Neural cell (in vitro differentiated cells): ENCODE data around the gene PADI2. TPM values are rescaled to one million over a fixed set of nuclear protein-coding genes. Genes with fewer than 3 reads are reported as not detected.

Experiments used
- H2AFZ ChIP-seq: fragments of 200-600, 300-800 bp; sonication (generic), shearing (Covaris generic); 2 replicates; pipeline ENCODE4 v1.6.0; 2014; ENCODE audit warnings: low read depth, mild to moderate bottlenecking, antibody characterized with exemption, low read length, moderate library complexity
- H3F3A ChIP-seq: fragments of 200-600 bp; shearing (Covaris generic); 2 replicates; pipeline ENCODE4 v1.6.1; 2016; ENCODE audit warnings: mild to moderate bottlenecking, moderate library complexity, mixed read lengths, antibody characterized with exemption, low read length; ENCODE audit not compliant: insufficient read depth, poor library complexity, severe bottlenecking
- H3K27ac ChIP-seq: fragments of 200-600, 300-800 bp; sonication (generic), shearing (Covaris generic); 2 replicates; pipeline ENCODE4 v1.5.1; 2014; ENCODE audit warnings: mild to moderate bottlenecking, low read length, moderate library complexity
- H3K27me3 ChIP-seq: fragments of 300-800, 200-600 bp; sonication (generic), shearing (Covaris generic); 2 replicates; pipeline ENCODE4 v1.6.0; 2014; ENCODE audit warnings: mild to moderate bottlenecking, low read depth, low read length, moderate library complexity; ENCODE audit not compliant: insufficient read depth
- H3K36me3 ChIP-seq: fragments of 300-800, 200-600 bp; sonication (generic), shearing (Covaris generic); 2 replicates; pipeline ENCODE4 v1.5.1; 2014; ENCODE audit warnings: mild to moderate bottlenecking, antibody characterized with exemption, low read length, moderate library complexity; ENCODE audit not compliant: insufficient read depth
- H3K4me2 ChIP-seq: fragments of 300-800, 200-600 bp; sonication (generic), shearing (Covaris generic); 2 replicates; pipeline ENCODE4 v1.6.0; 2014; ENCODE audit warnings: mild to moderate bottlenecking, low read length
- H3K4me3 ChIP-seq: fragments of 300-800, 200-600 bp; sonication (generic), shearing (Covaris generic); 2 replicates; pipeline ENCODE4 v1.5.1; 2014; ENCODE audit warnings: mild to moderate bottlenecking, low read length, moderate library complexity
- H3K79me2 ChIP-seq: fragments of 200-600 bp; shearing (Covaris generic); replicated peaks from 2 replicates; pipeline ENCODE4 v1.6.0; 2014; ENCODE audit warnings: mild to moderate bottlenecking, low read length, moderate library complexity; ENCODE audit not compliant: insufficient read depth
- H3K9ac ChIP-seq: fragments of 300-800, 200-600 bp; sonication (generic), shearing (Covaris generic); 2 replicates; pipeline ENCODE4 v1.6.1; 2016; ENCODE audit warnings: mild to moderate bottlenecking, low read length, mixed read lengths
- H3K9me2 ChIP-seq: fragments of 200-600 bp; shearing (Covaris generic); 2 replicates; pipeline ENCODE4 v1.6.1; 2016; ENCODE audit warnings: mild to moderate bottlenecking, low read length, mixed read lengths; ENCODE audit not compliant: insufficient read depth
- H3K9me3 ChIP-seq: fragments of 200-600, 300-800 bp; sonication (generic), shearing (Covaris generic); 2 replicates; pipeline ENCODE4 v1.6.1; 2016; ENCODE audit warnings: mild to moderate bottlenecking, mixed run types, low read length, moderate library complexity, mixed read lengths
- H4K20me1 ChIP-seq: fragments of 200-600 bp; shearing (Covaris generic); 2 replicates; pipeline ENCODE4 v1.6.1; 2016; ENCODE audit warnings: mild to moderate bottlenecking, mixed run types; ENCODE audit not compliant: insufficient read depth
- EP300 ChIP-seq: fragments of 450-650 bp; conservative IDR thresholded peaks from 2 replicates; pipeline ENCODE4 v1.6.1; 2014; ENCODE audit warnings: antibody characterized with exemption, mild to moderate bottlenecking, moderate library complexity; ENCODE audit not compliant: poor library complexity, severe bottlenecking
- EZH2 ChIP-seq: fragments of 200-600, 300-800 bp; shearing (Covaris generic), sonication (generic); IDR thresholded peaks from 2 replicates; pipeline ENCODE4 v1.6.1; 2014; ENCODE audit warnings: antibody characterized with exemption, low read length, borderline replicate concordance, mild to moderate bottlenecking; ENCODE audit not compliant: insufficient read depth, poor library complexity, severe bottlenecking
- MXI1 ChIP-seq: fragments of 450-650 bp; conservative IDR thresholded peaks from 2 replicates; pipeline ENCODE4 v1.6.1; 2014; ENCODE audit warnings: antibody characterized with exemption, mild to moderate bottlenecking; ENCODE audit not compliant: poor library complexity, severe bottlenecking
- POLR2AphosphoS5 ChIP-seq: IDR thresholded peaks from 2 replicates; pipeline ENCODE4 v1.6.1; 2012
- RAD21 ChIP-seq: fragments of 450-650 bp; conservative IDR thresholded peaks from 2 replicates; pipeline ENCODE4 v1.6.1; 2014; ENCODE audit warnings: antibody characterized with exemption, mild to moderate bottlenecking, moderate library complexity
- REST ChIP-seq: IDR thresholded peaks from 2 replicates; pipeline ENCODE4 v1.6.1; 2012; ENCODE audit warnings: borderline replicate concordance
- SMC3 ChIP-seq: fragments of 450-650 bp; conservative IDR thresholded peaks from 2 replicates; pipeline ENCODE4 v1.6.1; 2014; ENCODE audit warnings: antibody characterized with exemption, mild to moderate bottlenecking, moderate library complexity; ENCODE audit not compliant: poor library complexity
- TAF1 ChIP-seq: IDR thresholded peaks from 2 replicates; pipeline ENCODE4 v1.6.1; 2012; ENCODE audit warnings: low read depth
- polyA plus RNA-seq: library from polyadenylated mRNA; depleted of rRNA; stranded (reverse); fragments of >200 nt; gene quantifications from 2 replicates; pipeline ENCODE4 v1.2.3, GENCODE V29; 2014
- TF ChIP-seq, protein P1 (sequence below): fragments of 450-650 bp; IDR thresholded peaks from 2 replicates; pipeline ENCODE4 v1.5.1; 2014; ENCODE audit warnings: antibody characterized with exemption, mild to moderate bottlenecking, moderate library complexity; ENCODE audit not compliant: poor library complexity, severe bottlenecking

Gene PADI2
- polyA plus RNA-seq, 1 donor from 2014 or later = 1.6 TPM

GRCh38 chr1:17067465-17068240 is 51.6 kb downstream of the PADI2 start:
- Histone ChIP-seq H2AFZ (no peak overlapping the region), H3F3A (no peaks in the 10 kb centered on the region), H3K4me2 (no peak overlapping the region), H3K9me2 (no peaks in the 10 kb centered on the region), H3K27ac (no peak overlapping the region), H3K9me3 (no peaks in the 10 kb centered on the region), H3K27me3 (no peaks in the 10 kb centered on the region), H3K4me3 (no peak overlapping the region), H3K79me2 (no peaks in the 10 kb centered on the region), H4K20me1 (no peaks in the 10 kb centered on the region), H3K9ac (no peak overlapping the region), H3K36me3 (no peaks in the 10 kb centered on the region)
- TF ChIP-seq, protein P1, sequence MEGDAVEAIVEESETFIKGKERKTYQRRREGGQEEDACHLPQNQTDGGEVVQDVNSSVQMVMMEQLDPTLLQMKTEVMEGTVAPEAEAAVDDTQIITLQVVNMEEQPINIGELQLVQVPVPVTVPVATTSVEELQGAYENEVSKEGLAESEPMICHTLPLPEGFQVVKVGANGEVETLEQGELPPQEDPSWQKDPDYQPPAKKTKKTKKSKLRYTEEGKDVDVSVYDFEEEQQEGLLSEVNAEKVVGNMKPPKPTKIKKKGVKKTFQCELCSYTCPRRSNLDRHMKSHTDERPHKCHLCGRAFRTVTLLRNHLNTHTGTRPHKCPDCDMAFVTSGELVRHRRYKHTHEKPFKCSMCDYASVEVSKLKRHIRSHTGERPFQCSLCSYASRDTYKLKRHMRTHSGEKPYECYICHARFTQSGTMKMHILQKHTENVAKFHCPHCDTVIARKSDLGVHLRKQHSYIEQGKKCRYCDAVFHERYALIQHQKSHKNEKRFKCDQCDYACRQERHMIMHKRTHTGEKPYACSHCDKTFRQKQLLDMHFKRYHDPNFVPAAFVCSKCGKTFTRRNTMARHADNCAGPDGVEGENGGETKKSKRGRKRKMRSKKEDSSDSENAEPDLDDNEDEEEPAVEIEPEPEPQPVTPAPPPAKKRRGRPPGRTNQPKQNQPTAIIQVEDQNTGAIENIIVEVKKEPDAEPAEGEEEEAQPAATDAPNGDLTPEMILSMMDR = no peak
- TF ChIP-seq RAD21 (no peak), SMC3 (no peak), TAF1 (no peak), POLR2AphosphoS5 (no peak), EP300 (no peak), EZH2 (no peak), MXI1 (no peak), REST (no peak)

GRCh38 chr1:17067069-17067426 is 52.2 kb downstream of the PADI2 start:
- Histone ChIP-seq H3K27me3 (no peaks in the 10 kb centered on the region), H2AFZ (no peak overlapping the region), H3K4me3 (no peak overlapping the region), H3K9ac (no peak overlapping the region), H3K27ac (no peak overlapping the region), H3K79me2 (no peaks in the 10 kb centered on the region), H3K36me3 (no peaks in the 10 kb centered on the region), H3K4me2 (no peak overlapping the region), H3K9me2 (no peaks in the 10 kb centered on the region), H3F3A (no peaks in the 10 kb centered on the region), H3K9me3 (no peaks in the 10 kb centered on the region), H4K20me1 (no peaks in the 10 kb centered on the region)
- TF ChIP-seq TAF1 = no peak
- TF ChIP-seq REST = no peak
- TF ChIP-seq MXI1 = no peak
- no peak for TF ChIP-seq RAD21
- TF ChIP-seq, protein P1 = no peak
- TF ChIP-seq EP300 = no peak
- no peak for TF ChIP-seq POLR2AphosphoS5
- TF ChIP-seq EZH2 = no peak
- TF ChIP-seq SMC3 = no peak
